NCI-H128 (cell line): ENCODE data around the gene SLC35B3.
"Not testable (repeated sequence)": the region's sequence is repeated elsewhere in the genome, so short reads cannot be mapped to it uniquely, and the experiment has no call there.

Experiments
- DNase-seq: peaks from one replicate; lab custom pipeline; 2025; ENCODE audit not compliant: unreplicated experiment; lab: John Stamatoyannopoulos, UW

SLC35B3 gene

DNA sequence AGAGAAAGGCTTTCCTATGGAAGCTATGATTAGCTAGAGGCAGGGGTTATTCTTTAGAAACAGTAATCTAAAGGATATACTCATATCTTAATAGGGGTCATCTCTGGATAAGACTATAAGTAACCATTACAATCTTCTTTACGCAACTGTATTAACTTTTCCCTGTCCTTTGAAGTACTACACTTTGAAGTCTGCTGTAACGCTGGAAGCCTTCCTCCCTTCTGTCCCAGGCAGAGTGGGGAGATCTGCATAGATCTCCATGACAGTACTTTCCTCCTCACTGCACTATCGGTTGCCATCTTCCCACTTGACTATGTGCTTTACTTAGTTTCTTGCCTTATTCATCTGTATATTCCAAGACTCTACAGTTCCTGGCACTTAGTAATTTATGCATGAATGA, 20.1 kb downstream of the SLC35B3 start:
- DNase-seq, result no peak

DNA sequence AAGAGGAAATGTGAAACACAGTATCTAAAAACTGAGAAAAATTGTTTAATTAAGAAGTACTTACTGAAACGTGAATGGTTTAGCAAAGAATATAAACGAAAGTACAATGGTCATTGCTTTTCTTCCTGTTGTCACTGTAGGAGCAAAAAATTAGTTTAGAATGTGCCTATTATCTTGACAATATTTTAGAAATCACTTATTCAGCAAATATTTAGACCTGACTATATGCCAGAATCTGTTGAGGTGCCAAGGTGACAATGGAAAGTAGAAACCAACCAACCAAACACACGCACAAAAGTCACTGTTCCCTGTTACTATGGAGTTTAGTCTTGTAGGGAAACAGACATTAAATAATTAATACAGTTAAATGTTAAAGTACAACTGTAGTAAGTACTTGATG, 20.5 kb downstream of the SLC35B3 start:
- DNase-seq, result no peak

DNA sequence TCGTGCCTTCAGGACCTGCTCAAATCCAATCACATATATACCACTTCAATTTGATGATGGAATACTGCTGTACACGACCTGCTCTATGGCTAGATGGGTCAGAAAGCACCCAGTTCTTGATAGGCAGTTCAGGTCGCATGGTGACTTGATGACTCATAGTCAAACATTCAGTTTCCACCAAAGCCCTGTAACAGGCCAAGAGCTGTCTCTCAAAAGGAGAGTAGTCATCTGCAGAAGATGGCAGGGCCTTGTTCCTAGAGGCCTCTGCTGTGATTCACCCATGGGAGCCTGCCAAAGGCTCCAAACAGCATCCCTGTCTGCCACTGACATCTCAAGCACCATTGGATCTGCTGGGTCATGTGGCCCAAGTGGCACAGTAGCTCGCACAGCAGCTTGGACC, 29.4 kb downstream of the SLC35B3 start:
- not testable (repeated sequence) for DNase-seq

DNA sequence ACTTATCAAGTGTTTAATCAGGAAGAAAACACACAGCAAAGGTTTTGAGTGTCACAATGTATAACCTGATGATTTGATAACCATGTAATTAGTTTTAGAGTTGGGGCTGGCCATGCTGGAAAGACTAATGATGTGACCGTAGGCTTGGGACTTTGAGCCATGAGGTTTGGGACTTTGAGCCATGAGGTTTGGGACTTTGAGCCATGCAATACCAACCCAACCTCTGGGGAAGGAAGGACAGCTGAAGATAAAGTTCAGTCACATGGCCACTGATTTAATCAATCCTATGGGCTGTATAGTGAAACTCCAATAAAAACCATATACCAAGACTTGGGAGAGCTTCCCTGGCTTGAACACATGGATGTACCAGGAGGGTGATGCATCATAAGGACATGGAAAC, 32.8 kb downstream of the SLC35B3 start:
- DNase-seq, result no peak

- DNase-seq, result no peak
Measured at GRCh38 chr6:8400663-8401062, 34.7 kb downstream of the SLC35B3 start.

- DNase-seq, result no peak
Measured at GRCh38 chr6:8392569-8392968, 42.8 kb downstream of the SLC35B3 start.

- DNase-seq, result no peak
Measured at GRCh38 chr6:8391934-8392333, 43.4 kb downstream of the SLC35B3 start.

DNA sequence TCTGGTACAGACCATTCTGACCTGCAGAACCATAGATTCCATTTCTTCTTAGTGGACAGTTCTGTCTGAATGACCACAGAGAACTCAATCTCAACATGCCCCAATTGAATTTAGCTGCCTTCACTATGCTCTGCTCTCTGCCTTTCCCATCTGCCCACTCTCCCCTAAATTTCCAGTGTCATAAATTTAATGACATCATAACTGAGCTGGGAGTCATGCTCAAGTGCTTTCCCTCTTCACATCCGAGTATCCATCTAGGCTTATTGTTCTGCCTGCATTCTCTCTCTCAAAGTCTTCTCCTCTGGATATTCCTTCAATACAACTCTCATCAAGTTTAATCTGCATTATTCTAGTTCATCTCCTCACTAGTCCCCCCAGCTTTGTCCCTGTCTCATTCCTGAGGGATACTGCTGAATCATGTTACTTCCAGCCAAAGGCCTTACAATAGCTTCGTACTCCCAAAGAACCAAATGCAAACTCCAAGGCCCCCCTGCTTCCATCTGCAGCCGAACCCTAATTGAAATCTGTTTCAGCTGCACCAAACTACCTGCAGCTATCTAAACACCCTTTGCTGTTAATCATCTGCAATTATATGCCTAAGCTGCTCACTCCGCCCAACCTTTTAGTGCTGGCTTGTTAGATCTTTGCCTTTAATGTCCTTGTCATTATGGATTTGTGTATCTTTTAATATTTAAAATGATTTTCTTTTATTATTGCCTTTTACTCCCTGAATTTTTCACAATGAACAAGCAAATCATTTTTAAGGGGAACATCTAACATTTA, 46.1 kb downstream of the SLC35B3 start:
- no peak for DNase-seq

DNA sequence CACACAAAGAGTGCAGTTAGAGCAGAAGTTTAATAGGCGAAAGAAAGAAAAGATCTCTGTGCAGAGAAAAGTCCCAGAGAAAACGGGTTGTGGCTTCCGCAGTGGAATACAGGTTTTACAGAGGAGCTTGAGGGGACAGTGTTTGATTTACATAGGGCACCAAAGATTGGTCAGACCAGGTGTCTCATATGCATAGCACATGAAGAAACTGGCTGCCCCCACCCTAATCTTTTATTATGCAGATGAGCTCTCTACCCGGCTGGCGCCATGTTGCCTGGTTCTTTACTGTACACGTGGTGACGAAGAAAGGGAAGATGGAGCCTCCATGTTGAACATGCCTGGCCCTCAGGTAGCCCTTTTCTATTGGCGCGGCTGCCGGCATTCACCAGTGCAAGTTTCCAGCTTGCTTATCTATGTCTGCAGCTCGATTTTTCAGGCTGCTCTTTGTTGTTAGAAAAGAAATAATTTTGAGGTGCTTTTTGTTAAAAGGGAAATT, 47.4 kb downstream of the SLC35B3 start:
- no peak for DNase-seq

GRCh38 chr6:8383584-8383983, 51.8 kb downstream of the SLC35B3 start:
- no peak for DNase-seq

GRCh38 chr6:8382434-8382833, 52.9 kb downstream of the SLC35B3 start:
- DNase-seq, result no peak

- no peak for DNase-seq
Measured at GRCh38 chr6:8375916-8376315, 59.4 kb downstream of the SLC35B3 start.
